Measurements from ENCODE around the gene NTN4.
"Not testable (repeated sequence)": the region's sequence is repeated elsewhere in the genome, so short reads cannot be mapped to it uniquely, and the experiment has no call there.

Gene NTN4

DNA sequence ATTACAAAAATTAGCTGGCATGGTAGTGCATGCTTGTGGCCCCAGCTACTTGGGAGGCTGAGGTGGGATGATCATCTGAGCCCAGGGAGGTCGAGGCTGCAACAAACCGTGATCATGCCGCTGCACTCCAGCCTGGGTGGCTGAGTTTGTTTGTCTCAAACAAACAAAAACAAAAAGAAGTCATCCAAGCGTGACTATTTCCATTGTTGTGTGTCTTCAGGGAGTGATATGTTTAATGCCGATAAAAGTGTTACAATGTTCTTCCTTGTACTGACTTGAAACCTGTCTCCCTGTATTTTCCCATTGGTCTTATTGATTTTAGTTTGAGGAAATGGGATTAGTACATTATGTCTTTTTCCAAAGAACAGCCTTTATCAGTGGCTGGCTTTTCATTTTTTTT lies 163.7 kb downstream of the NTN4 start:
- no peak for DNase-seq (ENCODE audit: low read depth in 1 of 2, low spot score in 1 of 2)

DNA sequence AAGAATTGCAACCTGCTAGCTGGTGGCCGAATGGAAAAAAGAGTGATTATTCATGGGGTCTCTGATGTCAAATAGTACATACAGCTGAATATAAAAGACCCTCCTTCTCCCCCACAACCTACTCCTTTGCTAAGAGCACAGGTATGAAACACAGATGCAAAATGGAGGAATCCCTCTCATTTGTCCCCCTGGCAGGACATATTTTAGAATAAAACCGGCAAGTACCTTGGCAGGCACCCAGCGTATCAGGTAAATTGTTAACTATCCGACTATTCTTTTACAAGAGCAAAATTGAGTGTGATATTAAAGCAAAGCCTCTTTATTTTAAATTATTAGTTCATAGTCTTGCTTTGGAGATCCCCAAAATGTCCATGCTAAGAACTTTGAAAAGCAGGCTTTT lies 165.6 kb downstream of the NTN4 start:
- no peak for DNase-seq (ENCODE audit: low read depth in 1 of 2, low spot score in 1 of 2)

DNA sequence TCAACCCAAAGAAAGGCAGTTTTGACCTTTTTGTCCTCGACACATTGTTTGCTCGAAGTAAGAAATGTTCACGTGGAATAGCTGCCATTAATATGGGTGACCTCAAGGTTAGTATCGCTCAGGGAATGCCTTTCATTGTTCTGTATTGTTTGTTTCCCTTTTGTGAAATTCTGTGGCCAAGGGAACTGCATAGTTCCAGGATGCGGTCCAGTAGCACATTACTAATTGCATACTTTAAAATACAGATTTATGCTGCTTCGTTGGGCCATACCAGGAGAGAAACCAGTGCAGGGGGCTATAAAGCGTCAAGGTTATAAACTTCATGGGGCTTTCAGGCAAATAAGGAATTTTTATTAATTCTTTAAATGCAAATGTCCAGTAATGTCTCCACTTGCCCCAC lies 166.0 kb downstream of the NTN4 start:
- no peak for DNase-seq (ENCODE audit: low read depth in 1 of 2, low spot score in 1 of 2)

DNA sequence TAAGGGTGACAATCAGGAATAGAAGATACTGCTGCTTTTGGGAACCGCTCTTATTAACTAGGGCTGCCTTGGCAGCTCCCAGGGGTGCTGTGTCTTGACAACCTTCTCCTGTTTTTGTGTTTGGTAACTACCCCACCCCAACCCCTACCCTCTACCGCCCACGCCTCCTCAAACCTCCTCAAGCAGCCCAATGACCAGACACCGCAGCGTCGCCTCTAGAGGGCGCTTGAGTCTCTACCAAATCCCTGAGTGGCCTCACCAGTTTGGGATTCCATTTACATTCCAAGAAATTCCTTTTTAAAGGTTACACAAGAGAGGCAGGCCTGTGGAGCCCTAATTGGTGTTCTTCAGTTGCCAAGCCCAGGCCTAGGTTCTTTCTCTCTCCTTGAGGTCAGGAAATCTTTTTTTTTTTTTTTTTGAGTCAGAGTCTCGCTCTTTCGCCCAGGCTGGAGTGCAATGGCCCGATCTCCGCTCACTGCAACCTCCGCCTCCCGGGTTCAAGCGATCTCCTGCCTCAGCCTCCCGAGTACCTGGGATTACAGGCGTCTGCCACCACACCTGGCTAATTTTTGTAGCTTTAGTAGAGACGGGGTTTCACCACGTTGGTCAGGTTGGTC lies 166.9 kb downstream of the NTN4 start:
- no peak for DNase-seq (ENCODE audit: low read depth in 1 of 2, low spot score in 1 of 2)

DNA sequence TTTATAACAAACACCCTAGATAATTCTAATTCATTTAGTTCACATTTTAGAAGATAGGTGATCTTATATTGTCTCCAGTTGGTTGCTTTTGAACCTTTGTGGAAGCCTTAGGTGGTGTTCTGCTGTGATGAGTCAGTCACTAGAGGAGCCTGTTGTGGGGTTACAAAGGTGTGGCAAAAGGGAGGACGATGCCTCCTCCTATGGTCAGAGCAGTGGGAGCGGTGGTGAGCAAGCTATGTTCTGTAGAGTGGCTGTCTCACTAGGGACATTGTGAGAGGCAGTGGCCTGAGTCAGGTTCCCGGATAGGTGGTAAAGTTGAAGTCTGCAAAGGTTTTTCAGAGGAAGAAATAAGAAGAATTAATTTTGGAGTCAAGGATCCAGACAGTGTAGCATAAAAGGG lies 167.7 kb downstream of the NTN4 start:
- DNase-seq (ENCODE audit: low read depth in 1 of 2, low spot score in 1 of 2), result no peak

DNA sequence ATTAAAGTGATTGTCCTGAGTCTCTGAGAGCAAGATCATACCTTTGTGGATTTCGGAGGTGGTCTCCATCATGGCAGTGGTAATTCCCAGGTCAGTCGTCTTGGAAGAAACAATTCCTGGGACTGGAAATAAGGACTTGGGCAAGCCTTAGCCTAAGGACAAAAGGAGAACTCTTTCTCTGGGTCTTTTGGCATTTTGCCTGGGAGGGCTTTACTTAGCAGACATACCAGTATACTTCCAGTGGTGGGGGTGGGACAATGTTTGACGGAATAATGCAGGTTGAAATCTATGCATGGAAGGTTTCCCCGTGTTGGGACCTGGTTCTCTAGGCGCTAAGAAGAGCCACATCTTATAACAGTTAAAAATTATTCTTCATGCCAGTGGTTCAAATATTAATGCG lies 168.8 kb downstream of the NTN4 start:
- no peak for DNase-seq (ENCODE audit: low read depth in 1 of 2, low spot score in 1 of 2)

DNA sequence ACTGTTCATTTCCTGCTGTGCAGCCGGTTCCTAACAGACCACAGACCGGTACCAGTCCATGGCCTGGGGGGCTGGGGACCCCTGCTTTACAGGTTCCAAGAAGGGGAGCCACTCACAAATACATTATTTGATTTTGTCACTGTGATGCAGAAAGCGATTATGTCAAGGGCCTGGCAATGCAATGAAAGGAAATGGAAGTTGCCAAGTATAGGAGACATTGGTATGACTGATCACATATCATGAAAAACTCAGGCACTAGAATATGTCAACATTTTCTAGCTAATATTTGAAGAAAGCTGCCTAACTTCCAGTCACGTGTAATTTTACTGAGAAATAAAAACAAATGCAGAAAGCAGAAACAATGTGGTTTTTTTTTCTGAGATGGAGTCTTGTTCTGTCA lies 170.4 kb downstream of the NTN4 start:
- no peak for DNase-seq (ENCODE audit: low read depth in 1 of 2, low spot score in 1 of 2)

DNA sequence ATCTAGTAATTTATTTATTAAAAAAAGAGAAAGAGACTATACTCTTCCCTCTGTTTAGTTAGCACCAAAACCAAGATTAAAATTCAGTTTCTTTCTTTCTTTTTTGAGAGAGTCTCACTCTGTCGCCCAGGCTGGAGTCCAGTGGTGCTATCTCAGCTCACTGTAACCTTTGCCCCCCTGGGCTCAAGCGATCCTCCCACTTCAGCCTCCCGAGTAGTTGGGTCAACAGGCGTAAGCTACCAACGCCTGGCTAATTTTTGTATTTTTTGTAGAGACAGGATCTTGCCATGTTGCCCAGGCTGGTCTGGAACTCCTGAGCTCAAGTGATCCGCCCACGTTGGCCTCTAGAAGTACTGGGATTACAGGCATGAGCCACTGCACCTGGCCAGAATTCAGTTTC lies 174.1 kb downstream of the NTN4 start:
- not testable (repeated sequence) for DNase-seq (ENCODE audit: low read depth in 1 of 2, low spot score in 1 of 2)

DNA sequence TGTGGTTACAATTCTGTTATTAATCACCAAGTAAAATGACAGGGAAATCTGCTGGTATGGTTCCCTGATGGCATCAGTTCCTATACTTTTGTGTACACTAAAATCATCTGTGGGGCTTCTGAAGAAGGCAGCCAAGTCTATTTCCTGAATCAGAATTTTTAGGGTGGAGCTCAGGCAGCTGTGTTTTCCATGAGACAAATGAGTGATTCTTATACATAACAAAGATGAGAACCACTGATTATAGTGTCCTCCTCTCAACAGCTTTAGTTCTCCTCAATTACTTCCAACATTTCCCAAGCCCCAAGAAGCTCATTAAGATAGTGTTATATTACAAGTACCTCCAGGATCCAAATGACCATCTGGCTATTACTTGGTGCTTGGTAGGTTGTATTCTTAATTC lies 174.8 kb downstream of the NTN4 start:
- no peak for DNase-seq (ENCODE audit: low read depth in 1 of 2, low spot score in 1 of 2)

DNA sequence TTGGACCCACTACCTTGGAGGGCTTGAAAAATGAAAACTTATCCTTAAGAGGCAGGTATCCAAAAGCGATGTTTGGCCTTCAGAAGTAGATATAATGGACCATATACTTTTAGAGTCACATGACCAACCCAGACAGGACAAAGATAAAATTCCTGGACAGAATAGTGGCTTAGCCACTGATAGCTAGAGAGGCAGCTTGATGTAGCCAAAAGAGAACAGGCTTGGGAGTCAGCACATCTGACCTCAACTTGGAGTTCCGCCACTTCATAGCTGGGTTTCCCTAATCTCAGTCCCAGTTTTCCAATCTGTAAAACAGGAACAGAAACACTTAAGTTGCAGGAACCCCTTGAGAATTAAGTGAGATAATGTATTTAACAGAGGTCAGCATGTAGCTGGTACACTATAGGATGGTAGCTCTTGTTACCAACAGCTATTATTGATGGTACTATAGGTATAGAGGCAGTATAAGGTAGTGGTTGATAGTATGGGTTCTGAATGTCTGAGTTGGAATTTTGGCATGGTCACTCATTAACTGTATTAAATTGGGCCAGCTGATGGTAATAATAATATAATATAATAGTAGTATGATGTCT lies 176.1 kb downstream of the NTN4 start:
- no peak for DNase-seq (ENCODE audit: low read depth in 1 of 2, low spot score in 1 of 2)

DNA sequence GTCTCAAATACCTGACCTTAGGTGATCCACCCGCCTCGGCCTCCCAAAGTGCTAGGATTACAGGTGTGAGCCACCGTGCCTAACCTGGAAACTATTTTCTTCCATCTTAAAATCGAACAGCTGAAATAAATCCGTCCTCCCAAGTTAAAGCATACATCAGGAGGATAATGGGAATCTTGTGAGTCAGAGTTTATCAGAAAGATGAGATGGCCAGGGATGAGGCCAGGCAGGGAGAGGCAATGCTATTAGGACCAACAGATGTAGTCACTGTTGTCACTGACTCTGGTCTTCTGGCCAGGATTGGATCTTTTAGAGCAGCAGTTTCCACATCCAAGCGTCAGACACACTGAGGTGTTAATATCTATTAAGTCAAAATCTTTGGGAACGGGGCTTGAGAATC lies 177.5 kb downstream of the NTN4 start:
- no peak for DNase-seq (ENCODE audit: low read depth in 1 of 2, low spot score in 1 of 2)

DNA sequence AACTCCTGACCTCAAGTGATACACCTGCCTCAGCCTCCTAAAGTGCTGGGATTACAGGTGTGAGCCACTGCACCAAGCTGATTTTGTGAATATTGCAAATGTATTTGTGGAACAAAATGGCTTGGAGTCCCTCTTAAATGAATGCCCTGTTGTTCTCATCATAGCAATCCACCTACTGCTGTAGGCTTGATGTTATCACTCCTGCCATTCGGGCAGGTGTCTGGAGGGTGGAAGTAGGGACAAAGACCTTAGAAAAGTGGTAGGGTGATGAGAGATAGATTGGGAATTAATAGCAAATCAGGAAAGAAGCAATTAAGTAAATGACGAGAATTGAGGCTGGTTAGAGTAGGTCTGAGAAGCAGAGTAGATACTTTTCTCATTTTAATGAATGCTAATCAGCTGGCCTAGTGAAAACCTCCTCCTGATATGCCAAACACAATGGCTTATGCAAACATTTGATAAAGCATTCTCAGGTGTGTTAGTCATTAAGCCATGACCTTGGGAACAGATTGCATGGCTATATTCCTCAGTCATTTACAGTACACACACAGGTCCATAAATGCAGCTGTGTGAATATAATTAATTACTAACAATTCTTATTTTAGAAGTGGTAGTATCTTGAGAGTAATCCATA lies 178.8 kb downstream of the NTN4 start:
- no peak for DNase-seq (ENCODE audit: low read depth in 1 of 2, low spot score in 1 of 2)

DNA sequence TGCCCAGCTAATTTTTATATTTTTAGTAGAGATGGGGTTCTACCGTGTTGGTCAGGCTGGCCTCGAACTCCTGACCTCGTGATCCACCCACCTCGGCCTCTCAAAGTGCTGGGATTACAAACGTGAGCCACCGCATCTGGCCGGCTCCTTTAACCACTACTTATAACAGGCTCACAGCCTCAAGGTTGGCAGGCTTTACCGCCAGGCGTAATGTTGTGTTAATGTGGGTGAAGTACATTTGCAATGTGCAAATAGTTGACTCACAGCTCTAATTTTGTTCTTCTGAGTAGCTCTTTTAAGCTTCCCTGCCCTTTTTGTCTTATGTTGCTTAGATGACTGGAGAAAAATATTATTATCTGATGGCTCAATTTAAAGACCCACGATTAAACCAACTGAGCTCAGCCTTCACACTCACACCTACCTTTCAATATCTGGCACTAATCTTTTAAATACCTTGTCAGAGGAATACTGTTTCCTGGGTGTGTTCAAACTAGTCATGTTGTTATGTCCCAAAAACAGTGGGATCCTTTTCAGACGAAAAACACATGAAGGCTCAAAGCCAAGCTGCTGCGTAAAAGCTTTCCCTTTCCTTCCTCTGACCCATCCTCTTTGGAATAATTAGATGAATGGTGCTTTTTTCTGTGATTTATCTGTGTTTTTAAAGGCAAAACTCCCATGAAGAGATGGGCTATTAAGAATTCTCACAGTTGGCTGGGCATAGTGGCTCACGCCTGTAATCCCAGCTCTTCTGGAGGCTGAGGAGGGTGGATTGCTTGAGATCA lies 182.1 kb downstream of the NTN4 start:
- DNase-seq (ENCODE audit: low read depth in 1 of 2, low spot score in 1 of 2), result no peak
